ENCODE data around the gene PRKCA.

DNA sequence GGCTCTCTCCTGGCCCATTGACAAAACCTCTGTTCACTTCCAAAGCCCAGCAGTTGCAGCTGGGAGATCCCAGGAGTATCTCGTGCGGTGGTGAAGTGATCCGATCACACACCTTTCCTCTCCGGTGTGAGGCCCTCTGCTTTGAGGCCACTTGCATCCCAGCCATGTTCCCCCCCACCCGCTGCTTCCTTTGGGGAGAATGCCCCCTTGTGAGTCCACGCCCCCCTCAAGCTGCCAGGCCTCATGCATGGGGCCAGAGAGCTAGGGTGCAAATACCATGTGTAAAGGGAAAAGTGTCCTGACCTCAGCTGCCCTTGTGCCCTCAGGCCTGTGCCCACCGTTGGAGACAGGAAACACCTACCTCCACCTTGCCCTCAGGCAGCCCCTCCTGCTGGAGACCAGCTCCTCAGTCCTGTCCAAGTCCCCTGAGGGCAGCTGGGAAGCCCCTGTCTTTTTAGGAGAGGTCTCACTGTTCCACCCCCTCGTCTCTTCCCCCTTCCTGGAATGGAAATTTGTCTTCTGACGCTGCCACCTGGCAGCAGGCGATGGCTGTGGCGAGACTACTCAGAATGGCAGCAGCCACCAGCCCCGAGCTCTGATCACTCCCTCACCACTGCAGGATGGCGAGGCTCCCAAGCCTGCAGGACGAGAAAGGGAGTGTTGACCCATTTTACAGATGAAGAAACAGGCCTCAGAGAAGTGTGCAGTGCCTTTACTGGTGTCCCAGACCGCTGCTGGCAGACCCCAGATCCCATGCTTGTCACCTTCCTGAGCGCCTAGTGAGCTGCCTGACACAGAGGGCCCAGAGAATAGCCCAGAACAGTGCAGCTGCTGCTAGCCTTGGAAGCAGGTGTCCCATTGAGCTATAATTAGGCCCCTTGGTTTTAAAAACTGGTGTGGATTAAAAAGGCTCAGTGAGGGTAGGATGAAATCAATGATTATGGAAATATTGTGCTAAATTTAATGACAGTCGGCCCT is 411.9 kb downstream of the PRKCA start:
- TF ChIP-seq, protein P1, sequence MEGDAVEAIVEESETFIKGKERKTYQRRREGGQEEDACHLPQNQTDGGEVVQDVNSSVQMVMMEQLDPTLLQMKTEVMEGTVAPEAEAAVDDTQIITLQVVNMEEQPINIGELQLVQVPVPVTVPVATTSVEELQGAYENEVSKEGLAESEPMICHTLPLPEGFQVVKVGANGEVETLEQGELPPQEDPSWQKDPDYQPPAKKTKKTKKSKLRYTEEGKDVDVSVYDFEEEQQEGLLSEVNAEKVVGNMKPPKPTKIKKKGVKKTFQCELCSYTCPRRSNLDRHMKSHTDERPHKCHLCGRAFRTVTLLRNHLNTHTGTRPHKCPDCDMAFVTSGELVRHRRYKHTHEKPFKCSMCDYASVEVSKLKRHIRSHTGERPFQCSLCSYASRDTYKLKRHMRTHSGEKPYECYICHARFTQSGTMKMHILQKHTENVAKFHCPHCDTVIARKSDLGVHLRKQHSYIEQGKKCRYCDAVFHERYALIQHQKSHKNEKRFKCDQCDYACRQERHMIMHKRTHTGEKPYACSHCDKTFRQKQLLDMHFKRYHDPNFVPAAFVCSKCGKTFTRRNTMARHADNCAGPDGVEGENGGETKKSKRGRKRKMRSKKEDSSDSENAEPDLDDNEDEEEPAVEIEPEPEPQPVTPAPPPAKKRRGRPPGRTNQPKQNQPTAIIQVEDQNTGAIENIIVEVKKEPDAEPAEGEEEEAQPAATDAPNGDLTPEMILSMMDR (conservative IDR thresholded peaks at IDR 0.05; ENCODE audit: low read depth, low read length), result no peak
- TF ChIP-seq EZH2 (IDR thresholded peaks at IDR 0.05; ENCODE audit: low read length, unreplicated experiment), result no peak
